Stimulated activated CD8-positive, alpha-beta memory T cell treated with anti-CD3 and anti-CD28 coated beads, Interleukin-2, amount 100 ng/mL, for 48 hours (primary cell): Measurements from ENCODE around the gene CTDSPL.
"Not testable (repeated sequence)": the region's sequence is repeated elsewhere in the genome, so short reads cannot be mapped to it uniquely, and the experiment has no call there.

Experiments used
- DNase-seq, 2 donors: peaks; one replicate each; pipeline ENCODE4 v3.0.0-alpha.2; 2020; ENCODE audit warnings: low read depth in 2 of 2

CTDSPL gene

DNA sequence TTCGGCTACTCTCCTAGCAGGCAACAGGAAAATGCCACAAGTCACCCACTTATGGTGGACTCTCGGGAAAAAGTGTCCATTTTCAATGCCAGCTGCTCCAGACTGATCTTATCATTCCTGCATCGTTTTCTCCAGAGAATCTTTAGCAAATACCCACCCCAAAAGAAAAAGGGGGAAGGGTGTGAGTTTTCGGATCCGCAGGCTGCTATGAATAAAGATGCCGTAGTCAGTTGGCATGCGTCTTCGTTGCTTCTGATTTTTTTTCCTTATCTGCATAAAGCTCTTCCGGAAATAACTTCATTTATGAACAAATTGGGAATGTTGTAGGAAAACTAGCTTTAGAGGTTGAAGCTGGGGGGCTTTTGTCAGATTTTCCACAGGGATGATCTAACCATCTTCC lies 106.5 kb downstream of the CTDSPL start:
- DNase-seq: no peak

DNA sequence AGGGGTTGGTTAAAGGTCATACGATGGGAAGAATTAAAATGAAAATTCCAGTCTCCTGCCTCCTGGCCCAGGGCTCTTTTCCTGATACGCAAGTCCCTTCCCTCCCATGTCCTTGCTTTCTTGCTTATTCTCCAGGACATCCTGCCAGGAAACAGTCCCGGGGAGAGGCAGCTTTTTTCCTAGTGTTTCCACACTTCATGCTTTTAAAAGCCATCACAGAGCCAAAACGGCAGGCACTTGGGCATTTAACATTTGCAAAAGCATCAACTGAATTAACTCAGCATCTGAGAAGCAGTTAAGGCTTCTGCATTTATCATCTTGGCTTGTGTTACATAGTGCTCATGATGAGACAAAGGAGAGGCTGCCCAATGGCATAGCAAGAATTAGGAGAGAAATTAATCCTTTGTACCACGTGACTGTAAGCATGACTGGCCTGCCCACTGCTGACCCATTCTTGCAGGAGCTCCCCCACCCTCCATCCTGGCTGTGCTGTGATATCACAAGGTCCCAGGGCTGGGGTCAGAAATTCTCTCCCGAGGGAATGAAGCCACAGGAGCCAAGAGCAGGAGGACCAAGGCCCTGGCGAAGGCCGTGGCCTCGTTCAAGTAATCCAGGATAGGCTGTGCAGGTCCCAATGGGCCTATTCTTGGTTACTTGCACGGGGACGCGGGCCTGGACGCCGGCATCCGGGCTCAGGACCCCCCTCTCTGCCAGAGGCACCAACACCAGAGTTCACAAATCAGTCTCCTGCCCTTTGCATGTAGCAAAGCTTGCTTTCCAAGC lies 107.3 kb downstream of the CTDSPL start:
- DNase-seq: no peak

DNA sequence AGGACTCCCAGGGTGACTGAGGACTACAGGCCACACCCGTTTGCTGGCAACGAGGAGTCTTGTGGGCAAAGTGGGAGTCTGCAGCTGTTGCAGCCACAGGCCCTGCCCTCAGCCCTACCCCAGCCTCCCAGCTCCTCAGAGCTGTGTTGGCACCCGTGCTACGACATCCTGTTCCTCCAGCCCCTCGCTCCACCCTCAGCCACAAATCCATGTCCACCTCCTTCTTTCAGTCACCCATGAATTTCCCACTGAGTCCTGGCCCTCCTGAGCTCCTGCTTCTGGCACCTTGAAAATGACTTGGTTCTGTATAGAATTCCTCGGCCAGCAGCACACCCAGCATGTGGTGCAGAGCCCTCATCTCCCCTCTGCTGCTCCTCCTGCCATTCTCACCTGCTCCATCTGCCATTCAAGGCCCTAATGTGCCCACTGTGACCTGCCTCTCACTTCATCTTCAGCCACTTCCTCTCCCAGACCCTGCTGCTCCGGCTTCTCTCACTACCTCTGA lies 108.0 kb downstream of the CTDSPL start:
- DNase-seq: no peak

DNA sequence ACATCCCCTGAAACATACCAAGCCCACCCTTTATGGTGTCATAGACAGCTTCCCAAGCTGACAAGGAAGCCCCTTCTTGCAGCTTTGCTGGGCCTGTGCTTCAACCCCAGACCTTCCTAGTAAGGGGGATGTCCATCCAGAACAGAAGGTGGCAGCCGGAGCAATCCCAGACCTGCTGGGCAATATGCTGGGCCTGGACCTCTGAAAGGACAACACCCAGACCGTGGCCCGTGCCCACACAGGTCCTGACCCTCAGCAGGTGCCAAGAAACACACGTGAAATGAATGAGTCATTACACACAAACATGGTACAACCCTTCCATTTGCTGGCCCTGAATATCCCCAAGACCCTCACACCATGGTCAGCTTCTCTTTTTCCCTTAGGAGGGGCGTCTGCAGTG lies 109.1 kb downstream of the CTDSPL start:
- no peak for DNase-seq

DNA sequence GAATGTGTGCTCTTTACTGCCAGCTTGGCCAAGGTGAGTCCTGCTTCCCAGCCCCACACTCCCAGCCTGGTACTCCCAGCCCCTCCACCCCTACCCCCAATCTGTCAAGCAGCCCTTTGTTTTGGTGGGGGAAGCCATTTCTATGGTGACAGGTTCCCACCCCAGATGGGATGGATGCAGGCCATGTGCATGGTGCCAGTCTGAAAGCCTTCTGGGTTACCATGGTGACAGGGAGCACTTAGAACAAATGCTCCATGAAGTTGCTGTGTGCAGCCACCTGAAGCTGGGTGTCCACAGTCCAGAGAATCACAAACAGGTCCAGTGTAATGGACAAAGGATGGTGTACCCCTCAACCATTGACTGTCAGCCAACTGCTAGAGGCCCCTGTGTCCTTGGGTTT lies 109.8 kb downstream of the CTDSPL start:
- no peak for DNase-seq

DNA sequence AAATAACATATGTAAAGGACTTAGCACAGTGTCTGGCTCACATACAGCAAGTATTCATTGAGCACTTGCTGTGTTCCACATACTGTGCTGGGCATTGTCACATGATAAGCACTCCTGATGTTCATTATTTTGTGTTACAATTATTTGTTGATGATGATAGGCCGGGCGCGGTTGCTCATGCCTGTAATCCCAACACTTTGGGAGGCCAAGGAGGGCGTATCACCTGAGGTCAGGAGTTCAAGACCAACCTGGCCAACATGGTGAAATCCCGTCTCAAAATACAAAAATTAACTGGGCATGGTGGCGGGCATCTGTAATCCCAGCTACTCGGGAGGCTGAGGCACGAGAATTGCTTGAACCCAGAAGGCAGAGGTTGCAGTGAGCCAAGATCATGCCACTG lies 110.4 kb downstream of the CTDSPL start:
- not testable (repeated sequence) for DNase-seq

DNA sequence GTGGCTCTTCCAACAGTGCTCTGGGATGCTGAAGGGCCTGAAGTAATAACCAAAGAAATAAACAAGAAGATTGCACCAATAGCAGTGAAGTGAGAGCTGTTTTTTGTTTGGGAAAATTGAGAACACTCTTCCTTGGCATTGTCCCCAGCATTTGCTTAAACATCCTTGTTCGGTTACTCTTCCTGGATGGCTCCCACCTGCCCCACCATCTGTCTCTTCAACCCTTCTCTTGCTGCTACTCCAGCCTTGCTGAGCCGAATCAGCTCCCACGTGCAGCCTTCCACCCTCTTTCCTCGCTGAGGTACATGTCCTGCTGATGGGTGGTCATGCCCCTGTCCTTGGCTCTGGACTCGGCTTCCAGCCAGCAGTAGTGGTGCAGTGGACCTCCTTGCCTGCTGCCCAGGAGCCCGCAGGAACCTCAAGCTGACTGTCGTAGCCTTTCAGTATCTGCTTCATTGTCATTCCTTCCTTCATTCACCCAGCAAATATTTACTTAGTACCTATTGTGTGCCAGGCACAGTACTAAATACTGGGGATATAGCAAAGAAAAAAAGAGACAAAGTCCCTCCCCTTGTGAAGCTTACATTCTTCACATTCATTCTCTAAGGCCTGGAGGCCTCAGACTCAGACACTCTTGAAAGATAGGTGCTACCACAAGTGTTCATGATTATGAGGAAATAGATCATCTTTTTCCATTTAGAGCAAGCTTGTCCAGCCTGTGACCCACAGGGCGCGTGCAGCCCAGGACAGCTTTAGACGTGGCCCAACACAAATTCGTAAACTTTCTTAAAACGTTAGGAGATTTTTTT lies 111.8 kb downstream of the CTDSPL start:
- DNase-seq: no peak

DNA sequence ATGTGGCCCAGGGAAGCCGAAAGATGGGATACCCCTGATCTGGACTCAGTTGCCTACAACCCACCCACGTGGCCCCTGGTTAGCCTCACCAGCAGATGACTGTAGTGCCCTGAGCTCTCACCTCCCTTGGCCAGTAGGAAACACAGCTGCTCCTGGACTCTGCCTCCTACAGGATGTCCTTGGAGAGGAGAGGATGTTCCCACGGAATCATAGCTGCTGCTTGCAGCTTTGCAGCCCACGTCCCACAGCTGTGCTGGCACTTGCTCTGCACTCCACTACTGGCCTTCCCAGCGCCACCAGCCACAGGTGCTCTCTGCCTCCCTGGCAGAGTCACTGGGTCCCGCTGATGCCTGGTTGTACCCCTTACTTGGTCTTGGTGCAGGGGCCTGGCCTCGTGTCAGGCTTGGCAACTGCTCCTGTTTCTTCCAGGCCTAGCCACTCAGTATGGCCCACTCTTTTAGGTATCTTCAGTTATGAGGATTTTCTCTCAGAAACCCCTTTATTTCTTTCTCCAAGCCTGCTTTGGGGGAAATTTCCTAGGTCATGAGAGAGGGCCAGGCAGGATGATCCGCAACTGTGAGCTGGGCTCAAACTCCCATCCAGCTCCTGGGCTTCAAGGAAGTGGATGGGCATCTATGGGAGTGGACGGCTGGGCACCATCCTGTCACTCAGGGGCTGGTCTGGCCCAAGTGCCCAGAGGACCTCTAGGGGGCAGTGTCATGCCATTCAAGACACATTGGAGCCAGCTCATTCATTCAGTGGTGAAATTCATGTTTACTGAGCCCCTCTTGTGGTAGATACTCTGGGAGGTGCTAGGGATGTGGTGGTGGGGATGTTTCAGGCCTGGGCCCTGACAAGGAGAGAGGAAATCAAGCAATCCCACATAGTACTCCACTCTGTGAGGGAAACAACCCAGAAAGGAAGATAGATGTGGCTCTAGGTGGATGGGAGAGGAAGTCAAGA lies 112.7 kb downstream of the CTDSPL start:
- DNase-seq: peak; percentile 37 to 48

DNA sequence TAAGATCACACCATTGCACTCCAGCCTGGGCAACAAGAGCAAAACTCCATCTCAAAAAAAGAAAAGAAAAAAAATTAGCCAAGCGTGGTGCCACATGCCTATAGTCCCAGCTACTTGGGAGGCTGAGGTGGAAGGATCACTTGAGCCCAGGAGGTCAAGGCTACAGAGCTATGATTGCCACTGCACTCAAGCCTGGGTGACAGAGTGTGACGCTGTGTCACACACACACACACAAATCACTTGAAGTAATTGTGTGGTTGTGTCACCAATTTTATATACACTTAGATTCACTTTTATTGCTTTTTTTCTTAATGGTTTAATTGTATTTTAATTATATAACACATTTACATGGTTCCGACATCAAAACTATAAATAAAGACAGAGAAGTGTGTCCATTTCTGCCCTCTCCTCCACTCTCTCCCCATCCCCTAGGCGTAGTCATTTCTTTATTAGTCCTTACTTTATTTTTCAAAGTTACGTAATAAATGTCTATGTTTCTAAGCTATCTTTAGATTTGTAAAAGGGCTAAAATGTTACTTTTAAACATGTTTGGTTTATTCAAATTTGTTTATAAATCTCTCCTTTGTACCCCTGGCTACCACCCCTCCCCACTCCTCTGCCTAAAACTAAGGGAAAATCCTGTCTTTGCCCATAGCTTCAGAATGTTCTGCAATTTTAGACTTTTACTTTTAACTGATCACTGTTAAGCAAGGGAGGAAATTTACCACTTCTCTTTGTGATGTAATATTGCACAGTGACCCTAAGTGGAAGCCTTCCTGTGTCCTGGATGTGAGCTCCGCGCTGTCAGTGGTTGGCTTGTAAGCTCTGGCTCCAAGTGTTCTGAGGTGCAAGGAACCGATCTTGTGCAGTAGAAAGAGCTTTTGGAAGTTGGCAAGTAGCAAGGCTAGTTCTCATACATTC lies 118.1 kb downstream of the CTDSPL start:
- DNase-seq: no peak

DNA sequence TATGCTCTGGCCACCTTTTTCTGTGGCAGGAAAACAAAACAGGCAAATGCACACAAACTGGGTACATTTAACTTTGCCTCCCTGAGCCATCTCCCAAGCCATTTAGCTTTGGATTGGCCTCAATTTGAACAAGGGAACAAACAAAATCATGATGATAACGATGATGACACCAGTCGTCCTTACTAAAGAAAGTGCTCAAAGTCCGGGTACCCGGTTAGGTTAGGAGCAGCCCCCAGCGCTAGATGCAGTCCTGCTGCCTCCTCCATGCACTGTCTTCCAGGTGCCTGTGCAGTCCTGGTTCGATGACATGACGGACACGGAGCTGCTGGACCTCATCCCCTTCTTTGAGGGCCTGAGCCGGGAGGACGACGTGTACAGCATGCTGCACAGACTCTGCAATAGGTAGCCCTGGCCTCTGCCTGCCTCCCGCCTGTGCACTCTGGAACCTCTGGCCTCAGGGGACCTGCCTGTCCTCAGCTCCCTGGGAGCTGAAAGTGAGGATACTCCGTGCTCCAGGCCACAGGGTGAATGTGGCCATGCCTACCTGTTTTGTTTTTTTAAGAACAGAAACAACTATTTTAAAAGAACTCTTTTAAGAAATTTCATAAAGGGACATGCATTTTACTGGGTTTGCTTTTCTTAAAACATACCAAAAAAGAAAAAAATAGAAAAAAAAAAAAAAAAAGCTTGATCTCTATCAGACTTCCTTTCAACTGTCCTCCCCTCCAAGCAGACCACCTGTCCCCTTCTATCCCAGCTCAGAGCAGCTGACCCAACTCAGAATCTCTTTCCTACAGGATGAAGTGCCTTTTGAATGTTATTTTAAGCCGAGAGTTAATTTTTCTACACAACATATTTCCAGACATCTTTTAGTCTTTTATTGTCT lies 119.0 kb downstream of the CTDSPL start:
- DNase-seq: no peak

DNA sequence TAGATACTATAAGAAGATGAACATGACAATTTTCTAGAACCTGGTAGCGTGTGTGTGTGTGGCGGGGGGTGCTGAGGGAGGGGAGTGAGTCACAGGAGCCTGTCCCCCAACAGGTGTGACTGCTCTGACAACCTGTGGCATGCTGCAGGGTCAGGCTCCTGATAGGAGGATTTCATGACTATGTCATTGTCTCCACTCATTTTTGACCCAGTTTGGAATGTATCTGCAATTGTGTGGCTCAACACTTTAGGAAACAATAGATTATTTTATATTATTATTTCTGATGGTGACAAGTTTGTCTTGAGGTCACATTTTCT lies 119.6 kb downstream of the CTDSPL start:
- DNase-seq: no peak

DNA sequence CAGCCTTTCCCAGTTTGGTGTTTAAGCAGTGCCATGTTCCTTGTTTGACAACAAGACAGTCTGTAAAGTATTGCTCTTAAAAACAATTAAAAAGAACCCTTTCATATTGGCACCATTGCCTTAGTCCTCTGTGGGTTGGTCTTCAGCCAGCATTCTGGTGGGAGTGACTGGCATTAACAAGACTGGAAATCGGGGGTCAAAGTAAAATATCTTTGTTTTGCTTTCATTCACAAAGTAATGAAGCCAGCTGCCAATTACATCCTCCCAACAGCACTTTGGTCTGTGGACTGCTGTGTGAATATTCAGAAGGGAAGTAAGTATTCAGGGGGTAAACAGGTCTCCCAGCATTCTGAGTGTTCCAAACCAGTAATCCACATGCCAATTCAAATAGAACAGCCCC lies 120.7 kb downstream of the CTDSPL start:
- no peak for DNase-seq

DNA sequence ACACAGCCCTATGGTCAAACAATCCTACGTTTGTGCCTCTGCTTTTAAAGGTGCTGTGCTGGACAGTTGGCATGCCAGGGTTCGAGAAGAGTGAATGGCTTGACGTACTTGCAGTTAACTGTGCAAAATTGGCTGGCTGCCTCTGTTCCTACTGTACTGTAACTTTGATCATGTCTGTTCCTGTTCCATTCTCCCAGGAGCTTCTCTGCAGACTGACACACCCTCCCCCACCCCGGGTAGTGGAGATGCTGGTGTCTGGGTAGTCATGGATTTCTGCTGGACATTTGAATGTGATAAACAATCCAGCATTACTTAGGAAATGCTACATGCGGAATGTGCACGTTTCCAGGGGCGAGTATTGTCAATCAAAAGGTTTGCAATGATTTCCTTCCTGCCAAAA lies 122.4 kb downstream of the CTDSPL start:
- DNase-seq: no peak

DNA sequence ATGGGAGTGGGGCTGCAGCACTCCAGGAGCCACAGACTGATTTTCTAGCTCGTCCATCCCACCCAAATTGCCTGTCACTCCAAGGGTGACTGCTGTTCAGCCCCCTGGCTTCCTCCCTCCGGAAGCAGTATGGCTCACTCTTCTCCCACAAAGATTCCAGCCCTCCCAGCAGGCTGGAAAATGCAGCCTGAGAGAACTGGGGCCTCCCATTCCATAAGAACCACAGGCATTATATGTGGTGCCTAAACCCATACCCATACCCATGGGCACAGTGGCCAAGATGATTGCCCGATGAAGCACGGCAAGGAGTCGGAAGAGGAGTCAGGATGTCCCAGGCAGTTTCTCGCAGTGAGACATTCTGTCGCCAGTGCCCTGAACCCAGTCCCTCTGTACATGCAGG lies 122.9 kb downstream of the CTDSPL start:
- no peak for DNase-seq

DNA sequence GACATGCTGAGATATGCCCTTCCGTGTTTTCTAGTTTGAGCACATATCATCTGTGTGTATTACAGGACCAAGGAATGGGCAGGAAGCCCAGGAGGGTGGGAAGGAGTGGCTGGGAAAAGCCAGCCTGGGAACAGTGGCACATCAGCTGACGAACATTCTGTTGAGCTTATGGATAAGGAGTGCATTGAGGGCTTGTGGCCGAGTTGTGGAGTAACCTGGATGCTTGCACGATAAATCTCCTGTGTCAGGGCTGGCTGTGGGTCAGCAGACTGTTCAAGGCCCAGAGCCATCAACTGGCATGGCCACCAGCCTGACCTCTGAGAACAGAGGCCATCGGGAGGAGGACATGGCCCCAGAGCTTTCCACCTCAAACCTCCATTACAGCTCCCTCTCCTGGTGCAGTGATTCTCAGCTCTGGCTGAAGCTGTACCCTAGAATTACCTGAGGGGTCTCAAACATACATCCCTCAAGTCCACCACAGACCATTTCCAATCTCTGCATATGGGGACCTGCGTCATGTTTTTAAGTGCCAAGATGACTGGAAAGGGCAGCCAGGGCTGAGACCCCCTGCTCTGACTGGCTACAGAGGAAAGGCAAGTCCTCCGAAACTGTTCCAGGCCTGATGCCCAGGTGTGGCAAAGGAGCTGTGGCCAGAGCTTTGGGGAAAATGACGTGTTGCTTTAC lies 124.1 kb downstream of the CTDSPL start:
- DNase-seq: no peak

DNA sequence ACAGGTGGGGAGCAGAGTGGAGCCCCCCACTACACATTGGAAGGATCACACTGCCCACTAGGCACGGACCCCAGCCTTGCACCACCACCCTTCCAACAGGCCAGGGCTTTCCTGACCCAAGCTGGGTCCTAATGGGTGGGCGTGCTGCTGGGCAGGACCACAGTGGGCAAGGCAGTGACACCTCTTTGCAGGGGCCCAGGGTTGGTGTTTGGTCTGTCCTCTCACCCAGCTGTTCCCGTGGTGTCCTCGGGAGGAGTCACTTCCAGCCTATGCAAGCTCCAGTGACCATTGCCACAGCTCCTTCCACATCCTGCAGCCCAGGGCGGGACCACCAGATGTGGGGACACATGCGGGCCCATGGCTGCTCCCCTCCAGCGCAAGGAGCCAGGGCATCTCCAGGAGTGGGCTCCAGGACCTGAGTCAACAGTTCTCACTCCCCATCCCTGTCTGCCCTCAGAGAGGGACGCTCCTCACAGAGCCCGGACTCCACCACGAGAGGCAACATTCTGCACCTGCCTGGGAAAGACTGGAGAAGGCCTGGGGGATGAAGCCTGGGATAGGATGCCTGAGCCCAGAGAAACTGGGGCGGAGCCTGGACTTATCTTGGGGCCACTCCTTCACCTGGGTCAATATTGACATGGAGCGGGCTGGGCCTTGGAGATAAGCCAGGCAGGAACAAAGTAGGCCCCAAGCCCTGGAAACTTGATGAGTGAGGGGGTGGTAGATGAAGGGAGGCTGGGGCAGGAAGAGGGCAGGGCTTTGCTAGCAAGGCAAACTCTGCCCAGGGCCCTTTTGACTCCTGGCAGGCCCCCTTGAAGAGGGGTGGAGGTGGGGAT lies 125.0 kb downstream of the CTDSPL start:
- no peak for DNase-seq

DNA sequence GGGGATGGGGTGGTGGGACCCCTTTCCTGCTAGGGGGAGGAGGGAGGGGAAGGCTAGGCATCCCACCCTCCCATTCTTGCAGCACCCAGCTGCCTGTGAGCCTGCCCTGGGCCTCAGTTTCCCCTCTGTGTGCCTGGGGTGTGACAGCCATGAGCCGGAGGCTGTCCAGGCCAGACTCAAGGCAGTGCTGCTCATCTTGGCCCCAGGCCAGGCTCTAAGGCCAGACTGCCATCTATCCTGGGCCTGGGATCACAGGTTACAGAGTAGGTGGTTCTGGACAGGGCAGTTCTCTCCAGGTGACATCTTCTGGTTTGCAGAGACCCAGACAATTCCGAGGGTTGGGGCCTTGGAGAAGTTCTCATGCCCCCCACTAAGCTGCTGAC lies 125.6 kb downstream of the CTDSPL start:
- no peak for DNase-seq

DNA sequence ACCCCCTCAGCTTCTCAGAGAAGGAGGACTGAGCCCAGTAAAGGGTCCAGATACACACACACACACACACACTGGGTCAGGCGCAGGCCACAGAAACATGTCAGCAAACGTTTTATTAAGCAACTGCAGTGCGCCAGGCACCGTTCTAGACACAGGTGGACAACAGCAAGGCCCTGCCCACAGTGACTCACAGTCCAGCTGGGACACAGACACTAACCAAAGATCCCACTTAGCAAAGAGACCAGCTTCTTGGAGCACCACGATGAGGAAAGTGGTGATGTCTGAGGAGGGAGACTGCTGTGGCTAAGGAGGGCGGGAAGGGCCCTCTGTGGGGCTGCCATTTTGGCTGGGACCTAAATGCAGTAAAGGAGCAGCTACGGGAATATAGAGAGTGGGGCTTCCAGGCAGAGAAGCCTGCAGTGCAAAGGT lies 126.1 kb downstream of the CTDSPL start:
- no peak for DNase-seq
